SK-N-SH (cell line): ENCODE data around the gene SLC38A3. TPM values are rescaled to one million over a fixed set of nuclear protein-coding genes. Genes with fewer than 3 reads are reported as not detected.
A peak's percentile ranks its signal among the peaks of the same experiment; 100 is the strongest.

ENCODE experiments used
- CTCF ChIA-PET: fragments of 300-600, 350-600 bp; formaldehyde crosslinking; extraction: SDS; loops from one replicate; lab custom pipeline; 2021; lab: Yijun Ruan, JAX
- POLR2A ChIA-PET: fragments of 350-600 bp; sonication (Branson Sonifier 250); formaldehyde crosslinking; extraction: SDS; loops from one replicate; lab custom pipeline; 2020; ENCODE audit warnings: antibody characterized with exemption, inconsistent platforms; lab: Yijun Ruan, JAX
- DNase-seq: peaks from one replicate; pipeline ENCODE4 v3.0.0; 2012
- H2AFZ ChIP-seq: fragments of 200-600 bp; sonication (generic); 2 replicates; pipeline ENCODE4 v1.8.1; 2016; ENCODE audit warnings: antibody characterized with exemption, mild to moderate bottlenecking, low read depth
- H3F3A ChIP-seq: fragments of 200-600 bp; sonication (generic); replicated peaks from 2 replicates; pipeline ENCODE3; 2016; ENCODE audit warnings: antibody characterized with exemption, mild to moderate bottlenecking; ENCODE audit not compliant: insufficient read depth
- H3K27ac ChIP-seq, 2 experiments: fragments of 200-500 bp in 1 of 2; fragments of 200-600 bp in 1 of 2; sonication (Bioruptor generic) in 1 of 2; sonication (generic), shearing (Covaris generic) in 1 of 2; 2 replicates each; pipeline versions ENCODE4 v1.5.1 to v1.6.1; 2014 to 2016; ENCODE audit warnings: low read depth in 2 of 2, inconsistent platforms in 1 of 2, low read length in 1 of 2, mild to moderate bottlenecking in 1 of 2, mixed read lengths in 1 of 2
- H3K27me3 ChIP-seq: fragments of 200-600 bp; sonication (generic), shearing (Covaris generic); 2 replicates; pipeline ENCODE4 v1.6.1; 2016; ENCODE audit warnings: mixed run types; ENCODE audit not compliant: insufficient read depth
- H3K36me3 ChIP-seq, 2 experiments: fragments of 200-500 bp in 1 of 2; fragments of 200-600 bp in 1 of 2; sonication (Bioruptor generic) in 1 of 2; sonication (generic) in 1 of 2; replicated peaks in 1 of 2; 2 replicates each; pipeline versions ENCODE3 to v1.5.1; 2014 to 2016; ENCODE audit warnings: low read length in 1 of 2, mild to moderate bottlenecking in 1 of 2; ENCODE audit not compliant: insufficient read depth in 2 of 2, control insufficient read depth in 1 of 2
- H3K4me1 ChIP-seq, 2 experiments: fragments of 200-500 bp in 1 of 2; fragments of 200-600 bp in 1 of 2; sonication (Bioruptor generic) in 1 of 2; sonication (generic), shearing (Covaris generic) in 1 of 2; 2 replicates each; pipeline versions ENCODE4 v1.5.1 to v1.6.1; 2014 to 2016; ENCODE audit warnings: low read depth in 1 of 2, low read length in 1 of 2, mixed run types in 1 of 2; ENCODE audit not compliant: insufficient read depth in 2 of 2, control insufficient read depth in 1 of 2
- H3K4me2 ChIP-seq: fragments of 200-600 bp; sonication (generic), shearing (Covaris generic); 2 replicates; pipeline ENCODE4 v1.6.1; 2017; ENCODE audit warnings: mixed run types
- H3K4me3 ChIP-seq, 2 experiments: fragments of 200-500 bp in 1 of 2; fragments of 200-600 bp in 1 of 2; sonication (Bioruptor generic) in 1 of 2; sonication (generic), shearing (Covaris generic) in 1 of 2; 2 replicates each; pipeline versions ENCODE4 v1.5.1 to v1.8.1; 2014 to 2016; ENCODE audit warnings: low read depth in 2 of 2, inconsistent platforms in 1 of 2, low read length in 1 of 2, mild to moderate bottlenecking in 1 of 2, mixed read lengths in 1 of 2, moderate library complexity in 1 of 2
- H3K79me2 ChIP-seq: fragments of 200-600 bp; sonication (generic); 2 replicates; pipeline ENCODE4 v1.8.1; 2017; ENCODE audit warnings: mild to moderate bottlenecking; ENCODE audit not compliant: insufficient read depth
- H3K9ac ChIP-seq: fragments of 200-600 bp; sonication (generic); 2 replicates; pipeline ENCODE4 v1.6.1; 2017; ENCODE audit warnings: mixed run types
- H3K9me2 ChIP-seq: fragments of 200-600 bp; sonication (generic); 2 replicates; pipeline ENCODE4 v1.6.1; 2017; ENCODE audit warnings: mixed run types
- H3K9me3 ChIP-seq: fragments of 200-600 bp; sonication (generic); 2 replicates; pipeline ENCODE4 v1.6.1; 2017; ENCODE audit warnings: mixed run types, mild to moderate bottlenecking, moderate library complexity
- H4K20me1 ChIP-seq: fragments of 200-600 bp; sonication (generic); 2 replicates; pipeline ENCODE4 v1.6.1; 2017; ENCODE audit warnings: mild to moderate bottlenecking, mixed run types; ENCODE audit not compliant: insufficient read depth
- CTCF ChIP-seq: fragments of 200-600 bp; sonication (generic); IDR thresholded peaks from 2 replicates; pipeline ENCODE4 v1.6.1; 2017; ENCODE audit warnings: antibody characterized with exemption, mild to moderate bottlenecking, moderate library complexity
- FOSL2 ChIP-seq: IDR thresholded peaks from 2 replicates; pipeline ENCODE4 v1.4.0; 2012; ENCODE audit warnings: low read depth, mild to moderate bottlenecking, moderate library complexity, borderline replicate concordance
- NFIC ChIP-seq: IDR thresholded peaks from 2 replicates; pipeline ENCODE4 v1.4.0; 2012; ENCODE audit warnings: borderline replicate concordance
- RFX5 ChIP-seq: IDR thresholded peaks from 2 replicates; pipeline ENCODE4 v1.6.1; 2012; ENCODE audit warnings: mild to moderate bottlenecking, improper control_type of control experiment, low read length
- SIN3A ChIP-seq: IDR thresholded peaks from 2 replicates; pipeline ENCODE4 v1.6.1; 2012; ENCODE audit warnings: low read depth, mild to moderate bottlenecking, low read length, moderate library complexity, borderline replicate concordance
- SMC3 ChIP-seq: IDR thresholded peaks from 2 replicates; pipeline ENCODE4 v1.6.1; 2012; ENCODE audit warnings: low read depth, low read length, improper control_type of control experiment
- TAF1 ChIP-seq: IDR thresholded peaks from 2 replicates; pipeline ENCODE4 v1.6.1; 2012; ENCODE audit warnings: low read depth, mild to moderate bottlenecking, low read length, moderate library complexity, borderline replicate concordance
- WGBS: methylation state at CpG from one replicate; pipeline ENCODE4 v1.1.6; 2017; ENCODE audit warnings: low lambda C conversion rate; 5-methylcytosine and 5-hydroxymethylcytosine counted together
- polyA plus RNA-seq, 3 experiments: library from polyadenylated mRNA; depleted of rRNA; stranded (reverse); fragments of >200 nt; gene quantifications; 2 replicates each; pipeline ENCODE4 v1.2.3, GENCODE V29; 2012

The SLC38A3 gene
- polyA plus RNA-seq, 1 of the 3 experiments (the other 2 are of a cell fraction) = 0.84 TPM

GRCh38 chr3:50258029-50258680 is 53.1 kb downstream of the SLC38A3 start (continued):
- TF ChIP-seq FOSL2 = no peak
- TF ChIP-seq NFIC = no peak
- no peak for TF ChIP-seq RFX5
- no peak for TF ChIP-seq CTCF
- TF ChIP-seq TAF1 = no peak
- no peak for TF ChIP-seq SIN3A
- TF ChIP-seq SMC3 = no peak

- POLR2A ChIA-PET = interaction anchor here (0.9 to 1.8 kb wide), 3 partner anchors 16 to 23 kb away, joined by 3 to 10 read pairs (median 4); partner anchors contain the start of gene GNAI2
- CTCF ChIA-PET = interaction anchor here (0.6 to 61.6 kb wide), 15 partner anchors 8 to 165 kb away, joined by 3 to 1375 read pairs (median 4); partner anchors contain the start of genes GNAI2, GNAT1 and SEMA3B
- H3K27me3 ChIP-seq = no peaks in the 10 kb centered on the region
- no peak overlapping the region for H3K4me2 ChIP-seq
- H3K9me2 ChIP-seq = no peaks in the 10 kb centered on the region
- H3F3A ChIP-seq = peaks cover 41% of the 10 kb centered on the region
- WGBS = 93% methylated on average over 16 of the region's 16 CpGs
- no peak overlapping the region for H2AFZ ChIP-seq
- no peak overlapping the region for H3K9ac ChIP-seq
- peaks cover 13 to 19% of the 10 kb centered on the region in 2 experiments; a peak in 3 of 4 replicates for H3K4me1 ChIP-seq
- peaks cover 22% of the 10 kb centered on the region for H3K79me2 ChIP-seq
- no peak for TF ChIP-seq SMC3
- peak; percentile 28 for TF ChIP-seq CTCF
- TF ChIP-seq, all 33 proteins: peak for 1
- no peaks in the 10 kb centered on the region for H3K9me3 ChIP-seq
- H3K4me3 ChIP-seq = no peak overlapping the region
- H3K36me3 ChIP-seq = peaks cover 22 to 42% of the 10 kb centered on the region in 2 experiments
- peaks cover 12% of the 10 kb centered on the region for H4K20me1 ChIP-seq
- no peak for DNase-seq
- peak overlapping the region in 1 of 2 experiments; percentile 56; a peak in 1 of 4 replicates for H3K27ac ChIP-seq
Measured at GRCh38 chr3:50258979-50259378, 53.9 kb downstream of the SLC38A3 start.
